ENCODE measurements around the gene P4HB. TPM values are rescaled to one million over a fixed set of nuclear protein-coding genes. Genes with fewer than 3 reads are reported as not detected.

The P4HB gene
- total RNA-seq, 1 donor from 2014 or later, result 678 TPM

- Mint-ChIP-seq H3K9me3 (ENCODE audit: unreplicated experiment) (no peaks in the 10 kb centered on the region), H3K36me3 (ENCODE audit: low read depth, unreplicated experiment) (peaks cover 7% of the 10 kb centered on the region), H3K27ac (ENCODE audit: unreplicated experiment) (no peak overlapping the region), H3K27me3 (ENCODE audit: unreplicated experiment) (peaks cover 3% of the 10 kb centered on the region), H3K4me3 (ENCODE audit: unreplicated experiment) (no peak overlapping the region), H3K4me1 (ENCODE audit: unreplicated experiment) (peaks cover 3% of the 10 kb centered on the region)
- DNase-seq (ENCODE audit: low spot score), result no peak
- no peak for TF ChIP-seq CTCF (IDR thresholded peaks at IDR 0.05; ENCODE audit: unreplicated experiment)
Measured at GRCh38 chr17:81821147-81821546, 39.2 kb downstream of the P4HB start.

GRCh38 chr17:81819708-81820107 is 40.6 kb downstream of the P4HB start:
- no peaks in the 10 kb centered on the region for H3K9me3 Mint-ChIP-seq (ENCODE audit: unreplicated experiment)
- no peak overlapping the region for H3K27ac Mint-ChIP-seq (ENCODE audit: unreplicated experiment)
- H3K27me3 Mint-ChIP-seq (ENCODE audit: unreplicated experiment), result peaks cover 3% of the 10 kb centered on the region
- H3K36me3 Mint-ChIP-seq (ENCODE audit: low read depth, unreplicated experiment), result peaks cover 3% of the 10 kb centered on the region
- H3K4me3 Mint-ChIP-seq (ENCODE audit: unreplicated experiment), result no peak overlapping the region
- H3K4me1 Mint-ChIP-seq (ENCODE audit: unreplicated experiment), result no peaks in the 10 kb centered on the region
- TF ChIP-seq CTCF (IDR thresholded peaks at IDR 0.05; ENCODE audit: unreplicated experiment), result no peak
- no peak for DNase-seq (ENCODE audit: low spot score)

GRCh38 chr17:81817758-81818147 is 42.6 kb downstream of the P4HB start:
- Mint-ChIP-seq H3K36me3 (ENCODE audit: low read depth, unreplicated experiment) (no peaks in the 10 kb centered on the region), H3K27ac (ENCODE audit: unreplicated experiment) (no peak overlapping the region), H3K27me3 (ENCODE audit: unreplicated experiment) (no peaks in the 10 kb centered on the region), H3K9me3 (ENCODE audit: unreplicated experiment) (no peaks in the 10 kb centered on the region), H3K4me3 (ENCODE audit: unreplicated experiment) (no peak overlapping the region), H3K4me1 (ENCODE audit: unreplicated experiment) (no peaks in the 10 kb centered on the region)
- no peak for TF ChIP-seq CTCF (IDR thresholded peaks at IDR 0.05; ENCODE audit: unreplicated experiment)
- DNase-seq (ENCODE audit: low spot score), result no peak

GRCh38 chr17:81815646-81815986 is 44.7 kb downstream of the P4HB start:
- Mint-ChIP-seq H3K36me3 (ENCODE audit: low read depth, unreplicated experiment) (no peaks in the 10 kb centered on the region), H3K4me1 (ENCODE audit: unreplicated experiment) (no peaks in the 10 kb centered on the region), H3K9me3 (ENCODE audit: unreplicated experiment) (no peaks in the 10 kb centered on the region), H3K27me3 (ENCODE audit: unreplicated experiment) (no peaks in the 10 kb centered on the region), H3K4me3 (ENCODE audit: unreplicated experiment) (no peak overlapping the region), H3K27ac (ENCODE audit: unreplicated experiment) (no peak overlapping the region)
- no peak for DNase-seq (ENCODE audit: low spot score)
- no peak for TF ChIP-seq CTCF (IDR thresholded peaks at IDR 0.05; ENCODE audit: unreplicated experiment)

GRCh38 chr17:81814748-81815645 is 45.3 kb downstream of the P4HB start:
- Mint-ChIP-seq H3K9me3 (ENCODE audit: unreplicated experiment) (no peaks in the 10 kb centered on the region), H3K27ac (ENCODE audit: unreplicated experiment) (no peak overlapping the region), H3K4me1 (ENCODE audit: unreplicated experiment) (no peaks in the 10 kb centered on the region), H3K27me3 (ENCODE audit: unreplicated experiment) (peaks cover 1% of the 10 kb centered on the region), H3K4me3 (ENCODE audit: unreplicated experiment) (no peak overlapping the region), H3K36me3 (ENCODE audit: low read depth, unreplicated experiment) (no peaks in the 10 kb centered on the region)
- DNase-seq (ENCODE audit: low spot score), result no peak
- no peak for TF ChIP-seq CTCF (IDR thresholded peaks at IDR 0.05; ENCODE audit: unreplicated experiment)
